Hepatocyte (in vitro differentiated cells): ENCODE measurements around the gene CMIP.

Source experiments
- EZH2phosphoT487 ChIP-seq: fragments of 200-600 bp; sonication (generic); IDR thresholded peaks from one replicate; pipeline ENCODE4 v1.6.1; 2018; ENCODE audit warnings: antibody characterized with exemption, mild to moderate bottlenecking, low read depth, moderate library complexity; ENCODE audit not compliant: unreplicated experiment, severe bottlenecking
- TF ChIP-seq, protein P1 (sequence below): fragments of 200-600 bp; sonication (generic); IDR thresholded peaks from 2 replicates; pipeline ENCODE4 v1.5.1; 2016; ENCODE audit warnings: antibody characterized with exemption, mild to moderate bottlenecking; ENCODE audit not compliant: poor library complexity

DNA sequence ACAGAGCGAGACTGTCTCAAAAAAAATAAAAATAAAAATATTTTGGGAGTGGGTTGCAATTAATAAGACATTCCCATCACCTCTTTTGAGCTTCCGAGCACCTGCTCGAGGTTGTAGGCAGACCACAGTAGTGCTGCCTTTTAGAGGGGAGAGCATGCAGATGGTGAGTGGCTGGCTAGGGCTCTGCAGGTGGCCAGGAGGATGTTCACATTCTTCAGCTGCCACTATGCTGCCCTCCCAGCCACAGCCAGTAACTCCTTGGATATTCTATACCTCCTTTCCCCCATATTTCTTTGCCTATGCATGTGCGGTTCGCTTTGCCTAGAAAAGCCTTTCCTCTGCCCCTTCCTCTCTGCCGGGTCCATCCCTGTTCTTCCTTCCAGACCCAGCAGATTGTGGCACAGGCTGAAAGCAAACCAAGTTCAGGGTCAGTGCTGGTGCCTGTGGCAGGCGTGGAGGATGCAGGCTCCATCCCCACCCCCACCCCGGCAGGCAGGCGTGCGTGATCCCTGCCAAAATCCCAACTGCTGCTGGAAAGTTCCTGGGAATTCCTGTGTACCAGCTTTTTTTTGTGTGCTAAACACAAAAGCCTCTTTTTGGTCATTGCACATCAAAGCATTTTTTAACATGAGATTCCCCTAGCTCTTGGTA is 33.8 kb upstream of the CMIP start:
- TF ChIP-seq, protein P1, sequence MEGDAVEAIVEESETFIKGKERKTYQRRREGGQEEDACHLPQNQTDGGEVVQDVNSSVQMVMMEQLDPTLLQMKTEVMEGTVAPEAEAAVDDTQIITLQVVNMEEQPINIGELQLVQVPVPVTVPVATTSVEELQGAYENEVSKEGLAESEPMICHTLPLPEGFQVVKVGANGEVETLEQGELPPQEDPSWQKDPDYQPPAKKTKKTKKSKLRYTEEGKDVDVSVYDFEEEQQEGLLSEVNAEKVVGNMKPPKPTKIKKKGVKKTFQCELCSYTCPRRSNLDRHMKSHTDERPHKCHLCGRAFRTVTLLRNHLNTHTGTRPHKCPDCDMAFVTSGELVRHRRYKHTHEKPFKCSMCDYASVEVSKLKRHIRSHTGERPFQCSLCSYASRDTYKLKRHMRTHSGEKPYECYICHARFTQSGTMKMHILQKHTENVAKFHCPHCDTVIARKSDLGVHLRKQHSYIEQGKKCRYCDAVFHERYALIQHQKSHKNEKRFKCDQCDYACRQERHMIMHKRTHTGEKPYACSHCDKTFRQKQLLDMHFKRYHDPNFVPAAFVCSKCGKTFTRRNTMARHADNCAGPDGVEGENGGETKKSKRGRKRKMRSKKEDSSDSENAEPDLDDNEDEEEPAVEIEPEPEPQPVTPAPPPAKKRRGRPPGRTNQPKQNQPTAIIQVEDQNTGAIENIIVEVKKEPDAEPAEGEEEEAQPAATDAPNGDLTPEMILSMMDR = no peak
- no peak for TF ChIP-seq EZH2phosphoT487
